ENCODE measurements around the gene PAPSS2.

Gene PAPSS2

GRCh38 chr10:87622314-87623004, 37.2 kb upstream of the PAPSS2 start:
- Histone ChIP-seq H3K4me3 (no peak overlapping the region), H3K36me3 (ENCODE audit: insufficient read depth, low read length) (no peaks in the 10 kb centered on the region), H3K27ac (no peak overlapping the region), H3K9ac (ENCODE audit: insufficient read length) (no peak overlapping the region), H3K9me3 (ENCODE audit: low read depth, low read length) (no peaks in the 10 kb centered on the region)
- DNase-seq (ENCODE audit: low read depth, low spot score): no peak
- no peak for TF ChIP-seq POLR2AphosphoS5 (IDR thresholded peaks at IDR 0.05; ENCODE audit: borderline replicate concordance, low read depth, low read length)
- TF ChIP-seq EZH2 (IDR thresholded peaks at IDR 0.05): no peak
- TF ChIP-seq FOXP2 (optimal IDR thresholded peaks at IDR 0.05; ENCODE audit: control extremely low read depth, extremely low read length, insufficient read depth): no peak

GRCh38 chr10:87623191-87623590, 36.5 kb upstream of the PAPSS2 start:
- TF ChIP-seq EZH2 (IDR thresholded peaks at IDR 0.05) (no peak), POLR2AphosphoS5 (IDR thresholded peaks at IDR 0.05; ENCODE audit: borderline replicate concordance, low read depth, low read length) (no peak), FOXP2 (optimal IDR thresholded peaks at IDR 0.05; ENCODE audit: control extremely low read depth, extremely low read length, insufficient read depth) (no peak)
- no peak overlapping the region for H3K27ac ChIP-seq
- no peaks in the 10 kb centered on the region for H3K9me3 ChIP-seq (ENCODE audit: low read depth, low read length)
- no peaks in the 10 kb centered on the region for H3K36me3 ChIP-seq (ENCODE audit: insufficient read depth, low read length)
- no peak for DNase-seq (ENCODE audit: low read depth, low spot score)
- no peak overlapping the region for H3K9ac ChIP-seq (ENCODE audit: insufficient read length)
- no peak overlapping the region for H3K4me3 ChIP-seq

GRCh38 chr10:87625661-87626060, 34.0 kb upstream of the PAPSS2 start:
- H3K27ac ChIP-seq: no peak overlapping the region
- DNase-seq (ENCODE audit: low read depth, low spot score): no peak
- no peaks in the 10 kb centered on the region for H3K9me3 ChIP-seq (ENCODE audit: low read depth, low read length)
- H3K36me3 ChIP-seq (ENCODE audit: insufficient read depth, low read length): no peaks in the 10 kb centered on the region
- no peak for TF ChIP-seq EZH2 (IDR thresholded peaks at IDR 0.05)
- TF ChIP-seq FOXP2 (optimal IDR thresholded peaks at IDR 0.05; ENCODE audit: control extremely low read depth, extremely low read length, insufficient read depth): no peak
- no peak for TF ChIP-seq POLR2AphosphoS5 (IDR thresholded peaks at IDR 0.05; ENCODE audit: borderline replicate concordance, low read depth, low read length)
- H3K9ac ChIP-seq (ENCODE audit: insufficient read length): no peak overlapping the region
- H3K4me3 ChIP-seq: no peak overlapping the region

GRCh38 chr10:87626422-87626892, 33.2 kb upstream of the PAPSS2 start:
- H3K4me3 ChIP-seq: no peak overlapping the region
- H3K36me3 ChIP-seq (ENCODE audit: insufficient read depth, low read length): no peaks in the 10 kb centered on the region
- TF ChIP-seq FOXP2 (optimal IDR thresholded peaks at IDR 0.05; ENCODE audit: control extremely low read depth, extremely low read length, insufficient read depth) (no peak), EZH2 (IDR thresholded peaks at IDR 0.05) (no peak), POLR2AphosphoS5 (IDR thresholded peaks at IDR 0.05; ENCODE audit: borderline replicate concordance, low read depth, low read length) (no peak)
- DNase-seq (ENCODE audit: low read depth, low spot score): no peak
- H3K27ac ChIP-seq: no peak overlapping the region
- H3K9me3 ChIP-seq (ENCODE audit: low read depth, low read length): no peaks in the 10 kb centered on the region
- H3K9ac ChIP-seq (ENCODE audit: insufficient read length): no peak overlapping the region

- H3K27ac ChIP-seq: no peak overlapping the region
- no peaks in the 10 kb centered on the region for H3K9me3 ChIP-seq (ENCODE audit: low read depth, low read length)
- DNase-seq (ENCODE audit: low read depth, low spot score): no peak
- TF ChIP-seq FOXP2 (optimal IDR thresholded peaks at IDR 0.05; ENCODE audit: control extremely low read depth, extremely low read length, insufficient read depth) (no peak), EZH2 (IDR thresholded peaks at IDR 0.05) (no peak), POLR2AphosphoS5 (IDR thresholded peaks at IDR 0.05; ENCODE audit: borderline replicate concordance, low read depth, low read length) (no peak)
- H3K4me3 ChIP-seq: no peak overlapping the region
- no peak overlapping the region for H3K9ac ChIP-seq (ENCODE audit: insufficient read length)
- no peaks in the 10 kb centered on the region for H3K36me3 ChIP-seq (ENCODE audit: insufficient read depth, low read length)
Observed at GRCh38 chr10:87630171-87630570, 29.5 kb upstream of the PAPSS2 start.

- Histone ChIP-seq H3K36me3 (ENCODE audit: insufficient read depth, low read length) (no peaks in the 10 kb centered on the region), H3K9ac (ENCODE audit: insufficient read length) (no peak overlapping the region), H3K4me3 (no peak overlapping the region), H3K27ac (no peak overlapping the region), H3K9me3 (ENCODE audit: low read depth, low read length) (no peaks in the 10 kb centered on the region)
- no peak for DNase-seq (ENCODE audit: low read depth, low spot score)
- TF ChIP-seq FOXP2 (optimal IDR thresholded peaks at IDR 0.05; ENCODE audit: control extremely low read depth, extremely low read length, insufficient read depth): no peak
Observed at GRCh38 chr10:87632454-87632853, 27.2 kb upstream of the PAPSS2 start.

GRCh38 chr10:87634311-87634710, 25.4 kb upstream of the PAPSS2 start:
- Histone ChIP-seq H3K9me3 (ENCODE audit: low read depth, low read length) (no peaks in the 10 kb centered on the region), H3K4me3 (no peak overlapping the region), H3K9ac (ENCODE audit: insufficient read length) (no peak overlapping the region), H3K36me3 (ENCODE audit: insufficient read depth, low read length) (no peaks in the 10 kb centered on the region), H3K27ac (no peak overlapping the region)
- DNase-seq (ENCODE audit: low read depth, low spot score): no peak
- TF ChIP-seq EZH2 (IDR thresholded peaks at IDR 0.05): no peak
- no peak for TF ChIP-seq POLR2AphosphoS5 (IDR thresholded peaks at IDR 0.05; ENCODE audit: borderline replicate concordance, low read depth, low read length)
- TF ChIP-seq FOXP2 (optimal IDR thresholded peaks at IDR 0.05; ENCODE audit: control extremely low read depth, extremely low read length, insufficient read depth): no peak

GRCh38 chr10:87635498-87636312, 24.0 kb upstream of the PAPSS2 start:
- H3K27ac ChIP-seq: no peak overlapping the region
- no peak for TF ChIP-seq EZH2 (IDR thresholded peaks at IDR 0.05)
- TF ChIP-seq FOXP2 (optimal IDR thresholded peaks at IDR 0.05; ENCODE audit: control extremely low read depth, extremely low read length, insufficient read depth): no peak
- no peak for TF ChIP-seq POLR2AphosphoS5 (IDR thresholded peaks at IDR 0.05; ENCODE audit: borderline replicate concordance, low read depth, low read length)
- no peaks in the 10 kb centered on the region for H3K36me3 ChIP-seq (ENCODE audit: insufficient read depth, low read length)
- H3K9ac ChIP-seq (ENCODE audit: insufficient read length): no peak overlapping the region
- H3K9me3 ChIP-seq (ENCODE audit: low read depth, low read length): no peaks in the 10 kb centered on the region
- no peak overlapping the region for H3K4me3 ChIP-seq
- DNase-seq (ENCODE audit: low read depth, low spot score): no peak

Data from SK-N-MC (cell line).